K562 (cell line): Measurements from ENCODE around the gene OCIAD2. TPM values are rescaled to one million over a fixed set of nuclear protein-coding genes. Genes with fewer than 3 reads are reported as not detected.

Source experiments
- ATAC-seq: fragments of 200-7000 bp; cut with Tn5 transposase; 3 replicates; pipeline ENCODE4 v1.9.1; 2020; ENCODE audit warnings: moderate library complexity
- BruUV-seq: library from RNA; stranded (reverse); fragments of 400-500 nt; replicated peaks from 2 replicates; lab custom pipeline; 2021; lab: Mats Ljungman, UMichigan
- CTCF ChIA-PET: fragments of 300-600 bp; formaldehyde crosslinking; extraction: SDS; loops from one replicate; lab custom pipeline; 2021; ENCODE audit warnings: low intra/inter-chr PET ratio; lab: Yijun Ruan, JAX
- POLR2A ChIA-PET: fragments of 300-600, 350-650 bp; sonication (Branson Sonifier 250); formaldehyde crosslinking; extraction: SDS; loops from one replicate; lab custom pipeline; 2021; ENCODE audit warnings: antibody characterized with exemption, inconsistent platforms; lab: Yijun Ruan, JAX
- DNase-seq, 4 experiments: peaks; one replicate each; pipeline versions ENCODE4 v3.0.0 to v3.0.0-alpha.2; 2011 to 2018; ENCODE audit warnings: low spot score in 3 of 4, mixed read lengths in 3 of 4; ENCODE audit errors: extremely low read depth in 1 of 4
- FAIRE-seq: peaks from 2 replicates; lab custom pipeline; 2011; peaks lifted over from hg19 to GRCh38; lab: Jason Lieb, UNC
- H2AFZ ChIP-seq: 2 replicates; pipeline ENCODE4 v1.6.0; 2011; ENCODE audit warnings: low read depth, low read length, control low read depth, inconsistent platforms
- H3K27ac ChIP-seq: fragments of 200-600 bp; 3 replicates; pipeline ENCODE4 v1.8.0; 2011; ENCODE audit warnings: low read depth, mild to moderate bottlenecking, control low read depth, inconsistent platforms, low read length, moderate library complexity, mixed read lengths; ENCODE audit errors: extremely low read depth
- H3K27me3 ChIP-seq, 2 experiments: fragments of 300-600 bp in 1 of 2; 2 replicates in 1 of 2; 3 replicates in 1 of 2; pipeline versions ENCODE4 v1.6.0 to v1.8.0; 2011; ENCODE audit warnings: inconsistent platforms in 2 of 2, low read length in 2 of 2, mild to moderate bottlenecking in 1 of 2, mixed read lengths in 1 of 2, moderate library complexity in 1 of 2; ENCODE audit not compliant: control insufficient read depth in 2 of 2, insufficient read depth in 2 of 2
- H3K36me3 ChIP-seq: fragments of 300-600 bp; 3 replicates; pipeline ENCODE4 v1.8.0; 2011; ENCODE audit warnings: mild to moderate bottlenecking, low read length, inconsistent platforms; ENCODE audit not compliant: control insufficient read depth, insufficient read depth
- H3K4me1 ChIP-seq, 2 experiments: fragments of 200-600 bp in 1 of 2; replicated peaks in 1 of 2; 2 replicates in 1 of 2; 3 replicates in 1 of 2; pipeline versions ENCODE4 v1.5.1 to v1.8.0; 2011; ENCODE audit warnings: inconsistent platforms in 2 of 2, low read length in 2 of 2, mild to moderate bottlenecking in 1 of 2, mixed read lengths in 1 of 2, moderate library complexity in 1 of 2; ENCODE audit not compliant: control insufficient read depth in 2 of 2, insufficient read depth in 2 of 2
- H3K4me2 ChIP-seq: 2 replicates; pipeline ENCODE4 v1.6.1; 2011; ENCODE audit warnings: low read length, control low read depth, inconsistent platforms, mixed read lengths; ENCODE audit not compliant: insufficient read depth
- H3K4me3 ChIP-seq: fragments of 200-600 bp; sonication (generic), shearing (Covaris generic); 2 replicates; pipeline ENCODE4 v1.5.1; 2016; ENCODE audit warnings: control low read depth, inconsistent platforms
- H3K79me2 ChIP-seq: fragments of 200-600 bp; 3 replicates; pipeline ENCODE4 v1.8.0; 2011; ENCODE audit warnings: low read length, inconsistent platforms; ENCODE audit not compliant: control insufficient read depth, insufficient read depth
- H3K9ac ChIP-seq, 2 experiments: 2 replicates each; pipeline versions ENCODE4 v1.6.0 to v1.6.1; 2011; ENCODE audit warnings: low read depth in 2 of 2, low read length in 2 of 2, control low read depth in 1 of 2, inconsistent platforms in 1 of 2, mild to moderate bottlenecking in 1 of 2, mixed read lengths in 1 of 2; ENCODE audit not compliant: insufficient read depth in 1 of 2
- H3K9me1 ChIP-seq: one replicate; pipeline ENCODE4 v1.6.0; 2011; ENCODE audit warnings: inconsistent platforms, mild to moderate bottlenecking, low read length, moderate library complexity; ENCODE audit not compliant: control insufficient read depth, insufficient read depth
- H3K9me3 ChIP-seq: replicated peaks from 2 replicates; pipeline ENCODE4 v1.5.1; 2011; ENCODE audit warnings: low read depth, low read length, inconsistent platforms; ENCODE audit not compliant: control insufficient read depth, insufficient read depth
- H4K20me1 ChIP-seq: replicated peaks from 2 replicates; pipeline ENCODE4 v1.6.1; 2011; ENCODE audit warnings: low read length, inconsistent platforms, mixed read lengths; ENCODE audit not compliant: control insufficient read depth, insufficient read depth
- EWSR1 ChIP-seq: fragments of 450-650 bp; IDR thresholded peaks from 2 replicates; pipeline ENCODE4 v1.6.1; 2018; ENCODE audit warnings: borderline replicate concordance, mild to moderate bottlenecking, low read depth, moderate library complexity; ENCODE audit not compliant: partially characterized antibody
- HNRNPLL ChIP-seq: fragments of 200-400 bp; formaldehyde crosslinking; IDR thresholded peaks from 2 replicates; pipeline ENCODE4 v1.6.1; 2017; ENCODE audit warnings: low read length, low read depth, mild to moderate bottlenecking; ENCODE audit not compliant: poor library complexity, severe bottlenecking
- KLF1 ChIP-seq: fragments of 450-650 bp; IDR thresholded peaks from 2 replicates; pipeline ENCODE4 v1.6.1; 2016; ENCODE audit warnings: missing genetic modification characterization, missing compliant biosample characterization
- PHB2 ChIP-seq: fragments of 450-650 bp; IDR thresholded peaks from 2 replicates; pipeline ENCODE4 v1.6.1; 2017; ENCODE audit warnings: low read depth
- POLR2AphosphoS2 ChIP-seq: IDR thresholded peaks from 2 replicates; pipeline ENCODE4 v1.6.1; 2012; ENCODE audit warnings: low read length, improper control_type of control experiment
- POLR2B ChIP-seq: fragments of 450-650 bp; IDR thresholded peaks from 2 replicates; pipeline ENCODE4 v1.6.1; 2018; ENCODE audit warnings: low read depth; ENCODE audit not compliant: partially characterized antibody
- POLR2G ChIP-seq: fragments of 200-400 bp; formaldehyde crosslinking; IDR thresholded peaks from 2 replicates; pipeline ENCODE4 v1.6.1; 2017; ENCODE audit warnings: low read depth, mild to moderate bottlenecking, antibody characterized with exemption, low read length, moderate library complexity
- RBM34 ChIP-seq: fragments of 200-400 bp; formaldehyde crosslinking; IDR thresholded peaks from 2 replicates; pipeline ENCODE4 v1.6.1; 2018; ENCODE audit warnings: low read length, borderline replicate concordance; ENCODE audit not compliant: insufficient read depth
- SNIP1 ChIP-seq: fragments of 450-650 bp; IDR thresholded peaks from 2 replicates; pipeline ENCODE4 v1.7.1; 2017; ENCODE audit warnings: low read depth, mild to moderate bottlenecking
- ZNF232 ChIP-seq: sonication (generic); formaldehyde crosslinking; IDR thresholded peaks from 2 replicates; pipeline ENCODE4 v1.8.0; 2022; ENCODE audit warnings: mild to moderate bottlenecking, missing genetic modification reagents
- WGBS: fragments of 100-300 bp; shearing (Covaris generic); methylation state at CpG from one replicate; pipeline ENCODE4 v1.1.6; 2016; ENCODE audit warnings: low coverage, mixed read lengths; ENCODE audit not compliant: insufficient coverage; ENCODE audit errors: missing lambda C conversion rate; 5-methylcytosine and 5-hydroxymethylcytosine counted together
- in situ Hi-C: fragments of 300-500 bp; cut with MboI; formaldehyde crosslinking; loops from 4 replicates; pipeline ENCODE4 v1.15.0; 2018; ENCODE audit warnings: inconsistent platforms, mixed read lengths
- intact Hi-C: fragments of 100-400 bp; cut with micrococcal nuclease; formaldehyde crosslinking; loops from 2 replicates; pipeline ENCODE4 v1.14.2; 2022
- polyA plus RNA-seq, 8 experiments: library from polyadenylated mRNA; depleted of rRNA in 4 of 8; stranded (reverse) in 5 of 8; unstranded in 3 of 8; fragments of >200 nt; fragmentation: Nextera tagmentation in 2 of 8; fragmentation: Illumina TruSeq in 1 of 8; extraction: Ambion mirVana in 2 of 8; extraction: Trizol in 1 of 8; gene quantifications; 2 replicates each; pipeline versions ENCODE4 v1.2.1 to v1.2.3, GENCODE V29; 2011 to 2014; ENCODE audit warnings: inconsistent platforms in 1 of 8, missing spikeins in 1 of 8
- total RNA-seq, 7 experiments: library from RNA; depleted of rRNA in 6 of 7; stranded (reverse); fragments of >200 nt in 6 of 7; fragmentation: Illumina TruSeq in 2 of 7; extraction: Trizol in 2 of 7; gene quantifications; 2 replicates each; pipeline versions ENCODE4 v1.2.1 to v1.2.3, GENCODE V29; 2011 to 2021; ENCODE audit warnings: low replicate concordance in 1 of 7
- TF ChIP-seq, protein P1 (sequence below): sonication (generic); formaldehyde crosslinking; IDR thresholded peaks from 2 replicates; pipeline ENCODE4 v1.8.1; 2022; ENCODE audit warnings: missing genetic modification reagents
- TF ChIP-seq, protein P2 (sequence below): fragments of 450-650 bp; IDR thresholded peaks from 2 replicates; pipeline ENCODE4 v1.6.1; 2017; ENCODE audit warnings: mild to moderate bottlenecking, moderate library complexity
- TF ChIP-seq, protein P3 (sequence below): IDR thresholded peaks from 2 replicates; pipeline ENCODE4 v1.6.1; 2012; ENCODE audit warnings: low read depth, low read length, improper control_type of control experiment, borderline replicate concordance

The OCIAD2 gene
- total and polyA plus RNA-seq, 9 of the 15 experiments (the other 6 are each of a cell fraction or from before 2014, with no cell fraction given) = 0.11 to 0.98 TPM; not detected in 7

DNA sequence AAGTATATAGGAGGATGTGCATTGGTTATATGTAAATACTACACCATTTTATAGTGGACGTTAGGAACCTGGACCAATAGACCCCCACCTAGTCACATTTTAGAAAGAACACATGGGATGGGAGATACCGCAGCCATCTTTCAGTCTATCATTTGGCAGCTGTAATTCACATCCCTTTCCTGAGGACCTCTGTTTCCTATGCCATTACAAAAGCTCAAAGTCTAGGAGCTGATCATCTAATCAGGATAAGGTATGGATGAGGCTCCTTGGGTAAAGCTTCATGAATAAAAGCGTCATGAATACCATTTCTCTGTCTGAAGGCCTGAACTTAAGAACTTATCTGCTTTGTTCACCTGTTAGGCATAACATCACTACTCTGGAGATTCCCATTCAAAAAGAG lies 44.5 kb downstream of the OCIAD2 start:
- ATAC-seq (peak; percentile 70), FAIRE-seq (no peak), DNase-seq (no peak)
- no peaks in the 10 kb centered on the region for H3K27me3 ChIP-seq
- H3K4me3 ChIP-seq = no peak overlapping the region
- no peak overlapping the region for H2AFZ ChIP-seq
- no peak overlapping the region for H3K27ac ChIP-seq
- H3K4me1 ChIP-seq = no peaks in the 10 kb centered on the region
- no peaks in the 10 kb centered on the region for H4K20me1 ChIP-seq
- in situ Hi-C loops (no loop called here), intact Hi-C loops (no loop called here)
- H3K9me3 ChIP-seq = no peaks in the 10 kb centered on the region
- POLR2A ChIA-PET = interaction anchor here (0.6 to 1.7 kb wide), 4 partner anchors 11 to 99 kb away, joined by 3 read pairs; no protein-coding TSS in a partner anchor
- H3K9ac ChIP-seq = no peak overlapping the region
- no peaks in the 10 kb centered on the region for H3K9me1 ChIP-seq
- BruUV-seq = no TSS peak
- TF ChIP-seq ZNF232 (CRISPR knock-in tag) (no peak), KLF1 (no peak), HNRNPLL (no peak), RBM34 (no peak), SNIP1 (no peak), POLR2AphosphoS2 (peak; percentile 70; the same call in 1 of the 2 replicates), POLR2G (0 out of 2 replicates have a peak, but pooled peaks have one; percentile 17), PHB2 (no peak), POLR2B (peak; percentile 55), EWSR1 (no peak)
- TF ChIP-seq, protein P1, sequence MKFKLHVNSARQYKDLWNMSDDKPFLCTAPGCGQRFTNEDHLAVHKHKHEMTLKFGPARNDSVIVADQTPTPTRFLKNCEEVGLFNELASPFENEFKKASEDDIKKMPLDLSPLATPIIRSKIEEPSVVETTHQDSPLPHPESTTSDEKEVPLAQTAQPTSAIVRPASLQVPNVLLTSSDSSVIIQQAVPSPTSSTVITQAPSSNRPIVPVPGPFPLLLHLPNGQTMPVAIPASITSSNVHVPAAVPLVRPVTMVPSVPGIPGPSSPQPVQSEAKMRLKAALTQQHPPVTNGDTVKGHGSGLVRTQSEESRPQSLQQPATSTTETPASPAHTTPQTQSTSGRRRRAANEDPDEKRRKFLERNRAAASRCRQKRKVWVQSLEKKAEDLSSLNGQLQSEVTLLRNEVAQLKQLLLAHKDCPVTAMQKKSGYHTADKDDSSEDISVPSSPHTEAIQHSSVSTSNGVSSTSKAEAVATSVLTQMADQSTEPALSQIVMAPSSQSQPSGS (CRISPR knock-in tag) = no peak
- TF ChIP-seq, protein P2, sequence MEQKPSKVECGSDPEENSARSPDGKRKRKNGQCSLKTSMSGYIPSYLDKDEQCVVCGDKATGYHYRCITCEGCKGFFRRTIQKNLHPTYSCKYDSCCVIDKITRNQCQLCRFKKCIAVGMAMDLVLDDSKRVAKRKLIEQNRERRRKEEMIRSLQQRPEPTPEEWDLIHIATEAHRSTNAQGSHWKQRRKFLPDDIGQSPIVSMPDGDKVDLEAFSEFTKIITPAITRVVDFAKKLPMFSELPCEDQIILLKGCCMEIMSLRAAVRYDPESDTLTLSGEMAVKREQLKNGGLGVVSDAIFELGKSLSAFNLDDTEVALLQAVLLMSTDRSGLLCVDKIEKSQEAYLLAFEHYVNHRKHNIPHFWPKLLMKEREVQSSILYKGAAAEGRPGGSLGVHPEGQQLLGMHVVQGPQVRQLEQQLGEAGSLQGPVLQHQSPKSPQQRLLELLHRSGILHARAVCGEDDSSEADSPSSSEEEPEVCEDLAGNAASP = no peak
- TF ChIP-seq, protein P3, sequence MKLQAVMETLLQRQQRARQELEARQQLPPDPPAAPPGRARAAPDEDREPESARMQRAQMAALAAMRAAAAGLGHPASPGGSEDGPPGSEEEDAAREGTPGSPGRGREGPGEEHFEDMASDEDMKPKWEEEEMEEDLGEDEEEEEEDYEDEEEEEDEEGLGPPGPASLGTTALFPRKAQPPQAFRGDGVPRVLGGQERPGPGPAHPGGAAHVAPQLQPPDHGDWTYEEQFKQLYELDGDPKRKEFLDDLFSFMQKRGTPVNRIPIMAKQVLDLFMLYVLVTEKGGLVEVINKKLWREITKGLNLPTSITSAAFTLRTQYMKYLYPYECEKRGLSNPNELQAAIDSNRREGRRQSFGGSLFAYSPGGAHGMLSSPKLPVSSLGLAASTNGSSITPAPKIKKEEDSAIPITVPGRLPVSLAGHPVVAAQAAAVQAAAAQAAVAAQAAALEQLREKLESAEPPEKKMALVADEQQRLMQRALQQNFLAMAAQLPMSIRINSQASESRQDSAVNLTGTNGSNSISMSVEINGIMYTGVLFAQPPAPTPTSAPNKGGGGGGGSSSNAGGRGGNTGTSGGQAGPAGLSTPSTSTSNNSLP = no peak
- CTCF ChIA-PET = no interaction called here
- 43% methylated on average over 3 of the region's 3 CpGs for WGBS
- no peak overlapping the region for H3K4me2 ChIP-seq
- peaks cover 40% of the 10 kb centered on the region; the same call in 2 of the 3 replicates for H3K36me3 ChIP-seq
- H3K79me2 ChIP-seq = no peaks in the 10 kb centered on the region
